GM23338 (cell line): ENCODE measurements around the gene TMPRSS11F. TPM values are rescaled to one million over a fixed set of nuclear protein-coding genes. Genes with fewer than 3 reads are reported as not detected.

ENCODE experiments used
- ATAC-seq: fragments of 200-7000 bp; cut with Tn5 transposase; 3 replicates; pipeline ENCODE4 v1.9.1; 2020
- DNase-seq: peaks from one replicate; pipeline ENCODE4 v3.0.0-alpha.2; 2015; ENCODE audit warnings: low spot score
- H2AFZ ChIP-seq: fragments of 200-600 bp; sonication (generic); 2 replicates; pipeline ENCODE4 v1.8.0; 2016; ENCODE audit warnings: antibody characterized with exemption, mild to moderate bottlenecking, moderate library complexity
- H3F3A ChIP-seq: fragments of 200-600 bp; sonication (generic); replicated peaks from 2 replicates; pipeline ENCODE4 v1.8.0; 2017; ENCODE audit warnings: antibody characterized with exemption, mixed run types, low read depth
- H3K27ac ChIP-seq: fragments of 200-600 bp; sonication (generic); 2 replicates; pipeline ENCODE4 v1.6.1; 2016; ENCODE audit warnings: low read depth
- H3K27me3 ChIP-seq: fragments of 200-600 bp; sonication (generic); 2 replicates; pipeline ENCODE4 v1.8.0; 2016; ENCODE audit warnings: mild to moderate bottlenecking, mixed run types, moderate library complexity; ENCODE audit not compliant: insufficient read depth
- H3K36me3 ChIP-seq: fragments of 200-600 bp; sonication (generic); 2 replicates; pipeline ENCODE4 v1.8.0; 2016; ENCODE audit warnings: mild to moderate bottlenecking; ENCODE audit not compliant: insufficient read depth
- H3K4me1 ChIP-seq: fragments of 200-600 bp; sonication (generic); 2 replicates; pipeline ENCODE4 v1.8.0; 2016; ENCODE audit warnings: mild to moderate bottlenecking, moderate library complexity; ENCODE audit not compliant: insufficient read depth
- H3K4me2 ChIP-seq: fragments of 200-600 bp; sonication (generic); 2 replicates; pipeline ENCODE4 v1.7.1; 2017; ENCODE audit warnings: mixed run types
- H3K4me3 ChIP-seq: fragments of 200-600 bp; sonication (generic); 2 replicates; pipeline ENCODE4 v1.6.1; 2016; ENCODE audit warnings: mixed run types
- H3K79me2 ChIP-seq: fragments of 200-600 bp; sonication (generic); replicated peaks from 2 replicates; pipeline ENCODE4 v1.8.0; 2017; ENCODE audit warnings: mild to moderate bottlenecking; ENCODE audit not compliant: insufficient read depth
- H3K9me2 ChIP-seq: fragments of 200-600 bp; sonication (generic); 2 replicates; pipeline ENCODE4 v1.8.0; 2017; ENCODE audit not compliant: insufficient read depth
- H4K20me1 ChIP-seq: fragments of 200-600 bp; sonication (generic); replicated peaks from 2 replicates; pipeline ENCODE4 v1.8.0; 2017; ENCODE audit warnings: mild to moderate bottlenecking; ENCODE audit not compliant: insufficient read depth
- H3K27ac Mint-ChIP-seq: 2 replicates; pipeline ENCODE4 v1.8.0; 2020; ENCODE audit warnings: inconsistent platforms, mild to moderate bottlenecking, moderate library complexity, mixed read lengths
- H3K27me3 Mint-ChIP-seq: 3 replicates; pipeline ENCODE4 v1.8.0; 2022; ENCODE audit warnings: low read depth, mild to moderate bottlenecking, moderate library complexity, mixed read lengths, inconsistent platforms; ENCODE audit not compliant: insufficient read depth, poor library complexity
- H3K36me3 Mint-ChIP-seq: 3 replicates; pipeline ENCODE4 v1.8.0; 2021; ENCODE audit warnings: low read depth, mild to moderate bottlenecking, inconsistent platforms, moderate library complexity, mixed read lengths
- H3K4me1 Mint-ChIP-seq: 3 replicates; pipeline ENCODE4 v1.8.0; 2020; ENCODE audit warnings: mild to moderate bottlenecking, inconsistent platforms, mixed read lengths
- H3K4me3 Mint-ChIP-seq: 3 replicates; pipeline ENCODE4 v1.8.0; 2021; ENCODE audit warnings: moderate library complexity, mild to moderate bottlenecking, inconsistent platforms, mixed read lengths
- H3K9me3 Mint-ChIP-seq: 3 replicates; pipeline ENCODE4 v1.8.0; 2020; ENCODE audit warnings: moderate library complexity, mild to moderate bottlenecking, inconsistent platforms, mixed read lengths
- CREB1 ChIP-seq: fragments of 250-450 bp; sonication (Bioruptor Pico); IDR thresholded peaks from 2 replicates; pipeline ENCODE4 v1.5.0; 2020; ENCODE audit warnings: low read depth, mild to moderate bottlenecking, moderate library complexity
- CTCF ChIP-seq, 2 experiments: fragments of 200-600 bp in 1 of 2; sonication (generic) in 1 of 2; conservative IDR thresholded peaks; 2 replicates each; pipeline versions ENCODE4 v1.5.1 to v1.6.1; 2016 to 2017; ENCODE audit warnings: antibody characterized with exemption in 2 of 2, low read depth in 2 of 2, mild to moderate bottlenecking in 2 of 2, moderate library complexity in 1 of 2
- ETS1 ChIP-seq: IDR thresholded peaks from 2 replicates; pipeline ENCODE4 v1.6.1; 2016; ENCODE audit warnings: antibody characterized with exemption
- EZH2 ChIP-seq: fragments of 200-600 bp; sonication (generic); IDR thresholded peaks from one replicate; pipeline ENCODE4 v1.8.0; 2017; ENCODE audit warnings: antibody characterized with exemption, mild to moderate bottlenecking, low read depth; ENCODE audit not compliant: unreplicated experiment
- EZH2phosphoT487 ChIP-seq: fragments of 200-600 bp; sonication (generic); IDR thresholded peaks from one replicate; pipeline ENCODE4 v1.8.1; 2018; ENCODE audit warnings: antibody characterized with exemption; ENCODE audit not compliant: unreplicated experiment
- JUNB ChIP-seq: IDR thresholded peaks from one replicate; pipeline ENCODE4 v1.6.1; 2016; ENCODE audit warnings: antibody characterized with exemption; ENCODE audit not compliant: unreplicated experiment
- NANOG ChIP-seq: IDR thresholded peaks from 2 replicates; pipeline ENCODE4 v1.6.1; 2016; ENCODE audit warnings: antibody characterized with exemption, borderline replicate concordance
- POLR2AphosphoS5 ChIP-seq: IDR thresholded peaks from 2 replicates; pipeline ENCODE4 v1.6.1; 2016; ENCODE audit warnings: antibody characterized with exemption, low read depth
- STAT1 ChIP-seq: IDR thresholded peaks from one replicate; pipeline ENCODE4 v1.6.1; 2016; ENCODE audit warnings: antibody characterized with exemption; ENCODE audit not compliant: unreplicated experiment
- ZNF114 ChIP-seq: fragments of 250-450 bp; sonication (Bioruptor Pico); IDR thresholded peaks from 2 replicates; pipeline ENCODE4 v1.5.0; 2020; ENCODE audit warnings: mild to moderate bottlenecking, moderate library complexity
- ZNF331 ChIP-seq: fragments of 250-450 bp; sonication (Bioruptor Pico); IDR thresholded peaks from 2 replicates; pipeline ENCODE4 v1.5.0; 2020; ENCODE audit warnings: low read depth, mild to moderate bottlenecking, moderate library complexity
- polyA plus RNA-seq: library from polyadenylated mRNA; unstranded; fragments of >200 nt; fragmentation: Nextera tagmentation; extraction: Ambion mirVana; gene quantifications from 2 replicates; pipeline ENCODE4 v1.2.1, GENCODE V29; 2016
- total RNA-seq: library from RNA; depleted of rRNA; stranded (reverse); fragments of >200 nt; shearing (Covaris generic); gene quantifications from 2 replicates; pipeline ENCODE4 v1.2.3, GENCODE V29; 2014
- TF ChIP-seq, protein P1 (sequence below): IDR thresholded peaks from one replicate; pipeline ENCODE4 v1.6.1; 2018; ENCODE audit warnings: antibody characterized with exemption; ENCODE audit not compliant: unreplicated experiment
- TF ChIP-seq, protein P2 (sequence below): fragments of 250-450 bp; sonication (Bioruptor Pico); IDR thresholded peaks from 2 replicates; pipeline ENCODE4 v1.5.0; 2020; ENCODE audit warnings: mild to moderate bottlenecking, moderate library complexity

The TMPRSS11F gene
- total and polyA plus RNA-seq, 2 experiments from 2014 or later, result not detected

GRCh38 chr4:68145261-68145660, 15.6 kb upstream of the TMPRSS11F start:
- no peak overlapping the region for H2AFZ ChIP-seq
- H3K27me3 ChIP-seq, result no peaks in the 10 kb centered on the region
- ATAC-seq (no peak), DNase-seq (no peak)
- no peak overlapping the region for H3K4me2 ChIP-seq
- Mint-ChIP-seq H3K27me3 (no peaks in the 10 kb centered on the region), H3K27ac (no peak overlapping the region), H3K9me3 (peaks cover 12% of the 10 kb centered on the region), H3K4me1 (peaks cover 3% of the 10 kb centered on the region; the same call in 2 of the 3 replicates), H3K36me3 (0 out of 3 replicates have a peak, but pooled peaks cover 3% of the 10 kb centered on the region), H3K4me3 (no peak overlapping the region)
- no peaks in the 10 kb centered on the region for H3K79me2 ChIP-seq
- no peaks in the 10 kb centered on the region for H3K4me1 ChIP-seq
- no peak overlapping the region for H3K4me3 ChIP-seq
- H3K27ac ChIP-seq, result no peak overlapping the region
- no peaks in the 10 kb centered on the region for H4K20me1 ChIP-seq
- no peaks in the 10 kb centered on the region for H3F3A ChIP-seq
- H3K36me3 ChIP-seq, result no peaks in the 10 kb centered on the region
- H3K9me2 ChIP-seq, result peaks cover 6% of the 10 kb centered on the region
- TF ChIP-seq, protein P1, sequence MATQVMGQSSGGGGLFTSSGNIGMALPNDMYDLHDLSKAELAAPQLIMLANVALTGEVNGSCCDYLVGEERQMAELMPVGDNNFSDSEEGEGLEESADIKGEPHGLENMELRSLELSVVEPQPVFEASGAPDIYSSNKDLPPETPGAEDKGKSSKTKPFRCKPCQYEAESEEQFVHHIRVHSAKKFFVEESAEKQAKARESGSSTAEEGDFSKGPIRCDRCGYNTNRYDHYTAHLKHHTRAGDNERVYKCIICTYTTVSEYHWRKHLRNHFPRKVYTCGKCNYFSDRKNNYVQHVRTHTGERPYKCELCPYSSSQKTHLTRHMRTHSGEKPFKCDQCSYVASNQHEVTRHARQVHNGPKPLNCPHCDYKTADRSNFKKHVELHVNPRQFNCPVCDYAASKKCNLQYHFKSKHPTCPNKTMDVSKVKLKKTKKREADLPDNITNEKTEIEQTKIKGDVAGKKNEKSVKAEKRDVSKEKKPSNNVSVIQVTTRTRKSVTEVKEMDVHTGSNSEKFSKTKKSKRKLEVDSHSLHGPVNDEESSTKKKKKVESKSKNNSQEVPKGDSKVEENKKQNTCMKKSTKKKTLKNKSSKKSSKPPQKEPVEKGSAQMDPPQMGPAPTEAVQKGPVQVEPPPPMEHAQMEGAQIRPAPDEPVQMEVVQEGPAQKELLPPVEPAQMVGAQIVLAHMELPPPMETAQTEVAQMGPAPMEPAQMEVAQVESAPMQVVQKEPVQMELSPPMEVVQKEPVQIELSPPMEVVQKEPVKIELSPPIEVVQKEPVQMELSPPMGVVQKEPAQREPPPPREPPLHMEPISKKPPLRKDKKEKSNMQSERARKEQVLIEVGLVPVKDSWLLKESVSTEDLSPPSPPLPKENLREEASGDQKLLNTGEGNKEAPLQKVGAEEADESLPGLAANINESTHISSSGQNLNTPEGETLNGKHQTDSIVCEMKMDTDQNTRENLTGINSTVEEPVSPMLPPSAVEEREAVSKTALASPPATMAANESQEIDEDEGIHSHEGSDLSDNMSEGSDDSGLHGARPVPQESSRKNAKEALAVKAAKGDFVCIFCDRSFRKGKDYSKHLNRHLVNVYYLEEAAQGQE, result no peak
- no peak for TF ChIP-seq POLR2AphosphoS5
- no peak for TF ChIP-seq ZNF114 (CRISPR knock-in tag)
- no peak for TF ChIP-seq JUNB
- no peak for TF ChIP-seq EZH2
- no peak for TF ChIP-seq ETS1
- TF ChIP-seq STAT1, result no peak
- TF ChIP-seq CTCF (conservative IDR thresholded peaks at IDR 0.05; ENCODE audit: low read depth in 2 of 2), result no peak
- no peak for TF ChIP-seq EZH2phosphoT487
- no peak for TF ChIP-seq NANOG
- no peak for TF ChIP-seq ZNF331 (CRISPR knock-in tag)
- no peak for TF ChIP-seq CREB1 (CRISPR knock-in tag)
- TF ChIP-seq, protein P2, sequence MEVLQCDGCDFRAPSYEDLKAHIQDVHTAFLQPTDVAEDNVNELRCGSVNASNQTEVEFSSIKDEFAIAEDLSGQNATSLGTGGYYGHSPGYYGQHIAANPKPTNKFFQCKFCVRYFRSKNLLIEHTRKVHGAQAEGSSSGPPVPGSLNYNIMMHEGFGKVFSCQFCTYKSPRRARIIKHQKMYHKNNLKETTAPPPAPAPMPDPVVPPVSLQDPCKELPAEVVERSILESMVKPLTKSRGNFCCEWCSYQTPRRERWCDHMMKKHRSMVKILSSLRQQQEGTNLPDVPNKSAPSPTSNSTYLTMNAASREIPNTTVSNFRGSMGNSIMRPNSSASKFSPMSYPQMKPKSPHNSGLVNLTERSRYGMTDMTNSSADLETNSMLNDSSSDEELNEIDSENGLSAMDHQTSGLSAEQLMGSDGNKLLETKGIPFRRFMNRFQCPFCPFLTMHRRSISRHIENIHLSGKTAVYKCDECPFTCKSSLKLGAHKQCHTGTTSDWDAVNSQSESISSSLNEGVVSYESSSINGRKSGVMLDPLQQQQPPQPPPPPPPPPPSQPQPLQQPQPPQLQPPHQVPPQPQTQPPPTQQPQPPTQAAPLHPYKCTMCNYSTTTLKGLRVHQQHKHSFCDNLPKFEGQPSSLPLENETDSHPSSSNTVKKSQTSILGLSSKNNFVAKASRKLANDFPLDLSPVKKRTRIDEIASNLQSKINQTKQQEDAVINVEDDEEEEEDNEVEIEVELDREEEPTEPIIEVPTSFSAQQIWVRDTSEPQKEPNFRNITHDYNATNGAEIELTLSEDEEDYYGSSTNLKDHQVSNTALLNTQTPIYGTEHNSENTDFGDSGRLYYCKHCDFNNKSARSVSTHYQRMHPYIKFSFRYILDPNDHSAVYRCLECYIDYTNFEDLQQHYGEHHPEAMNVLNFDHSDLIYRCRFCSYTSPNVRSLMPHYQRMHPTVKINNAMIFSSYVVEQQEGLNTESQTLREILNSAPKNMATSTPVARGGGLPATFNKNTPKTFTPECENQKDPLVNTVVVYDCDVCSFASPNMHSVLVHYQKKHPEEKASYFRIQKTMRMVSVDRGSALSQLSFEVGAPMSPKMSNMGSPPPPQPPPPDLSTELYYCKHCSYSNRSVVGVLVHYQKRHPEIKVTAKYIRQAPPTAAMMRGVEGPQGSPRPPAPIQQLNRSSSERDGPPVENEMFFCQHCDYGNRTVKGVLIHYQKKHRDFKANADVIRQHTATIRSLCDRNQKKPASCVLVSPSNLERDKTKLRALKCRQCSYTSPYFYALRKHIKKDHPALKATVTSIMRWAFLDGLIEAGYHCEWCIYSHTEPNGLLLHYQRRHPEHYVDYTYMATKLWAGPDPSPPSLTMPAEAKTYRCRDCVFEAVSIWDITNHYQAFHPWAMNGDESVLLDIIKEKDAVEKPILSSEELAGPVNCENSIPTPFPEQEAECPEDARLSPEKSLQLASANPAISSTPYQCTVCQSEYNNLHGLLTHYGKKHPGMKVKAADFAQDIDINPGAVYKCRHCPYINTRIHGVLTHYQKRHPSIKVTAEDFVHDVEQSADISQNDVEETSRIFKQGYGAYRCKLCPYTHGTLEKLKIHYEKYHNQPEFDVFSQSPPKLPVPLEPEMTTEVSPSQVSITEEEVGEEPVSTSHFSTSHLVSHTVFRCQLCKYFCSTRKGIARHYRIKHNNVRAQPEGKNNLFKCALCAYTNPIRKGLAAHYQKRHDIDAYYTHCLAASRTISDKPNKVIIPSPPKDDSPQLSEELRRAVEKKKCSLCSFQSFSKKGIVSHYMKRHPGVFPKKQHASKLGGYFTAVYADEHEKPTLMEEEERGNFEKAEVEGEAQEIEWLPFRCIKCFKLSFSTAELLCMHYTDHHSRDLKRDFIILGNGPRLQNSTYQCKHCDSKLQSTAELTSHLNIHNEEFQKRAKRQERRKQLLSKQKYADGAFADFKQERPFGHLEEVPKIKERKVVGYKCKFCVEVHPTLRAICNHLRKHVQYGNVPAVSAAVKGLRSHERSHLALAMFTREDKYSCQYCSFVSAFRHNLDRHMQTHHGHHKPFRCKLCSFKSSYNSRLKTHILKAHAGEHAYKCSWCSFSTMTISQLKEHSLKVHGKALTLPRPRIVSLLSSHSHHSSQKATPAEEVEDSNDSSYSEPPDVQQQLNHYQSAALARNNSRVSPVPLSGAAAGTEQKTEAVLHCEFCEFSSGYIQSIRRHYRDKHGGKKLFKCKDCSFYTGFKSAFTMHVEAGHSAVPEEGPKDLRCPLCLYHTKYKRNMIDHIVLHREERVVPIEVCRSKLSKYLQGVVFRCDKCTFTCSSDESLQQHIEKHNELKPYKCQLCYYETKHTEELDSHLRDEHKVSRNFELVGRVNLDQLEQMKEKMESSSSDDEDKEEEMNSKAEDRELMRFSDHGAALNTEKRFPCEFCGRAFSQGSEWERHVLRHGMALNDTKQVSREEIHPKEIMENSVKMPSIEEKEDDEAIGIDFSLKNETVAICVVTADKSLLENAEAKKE (CRISPR knock-in tag), result no peak
